GM12875 (cell line): Measurements from ENCODE around the gene ATP11A.
"Not testable (repeated sequence)": the region's sequence is repeated elsewhere in the genome, so short reads cannot be mapped to it uniquely, and the experiment has no call there.

Experiments used
- H3K4me3 ChIP-seq: one replicate; pipeline ENCODE4 v1.5.1; 2011; ENCODE audit warnings: low read depth, low read length, control low read depth
- CTCF ChIP-seq: IDR thresholded peaks from 2 replicates; pipeline ENCODE4 v1.5.1; 2011; ENCODE audit warnings: low read depth, mild to moderate bottlenecking, control low read depth, inconsistent platforms, low read length, moderate library complexity, borderline replicate concordance; ENCODE audit not compliant: insufficient read depth

Gene ATP11A

GRCh38 chr13:112708560-112709240 lies 18.9 kb downstream of the ATP11A start:
- no peak for TF ChIP-seq CTCF
- no peak overlapping the region for H3K4me3 ChIP-seq

GRCh38 chr13:112709316-112709715 lies 19.5 kb downstream of the ATP11A start:
- not testable (repeated sequence) for H3K4me3 ChIP-seq

GRCh38 chr13:112709825-112710783 lies 20.3 kb downstream of the ATP11A start:
- no peak for TF ChIP-seq CTCF
- no peak overlapping the region for H3K4me3 ChIP-seq

GRCh38 chr13:112710855-112711527 lies 21.2 kb downstream of the ATP11A start:
- H3K4me3 ChIP-seq: no peak overlapping the region
- TF ChIP-seq CTCF: no peak

- H3K4me3 ChIP-seq: no peak overlapping the region
- no peak for TF ChIP-seq CTCF
Observed at GRCh38 chr13:112711528-112712265, 21.9 kb downstream of the ATP11A start.

- no peak overlapping the region for H3K4me3 ChIP-seq
- no peak for TF ChIP-seq CTCF
Observed at GRCh38 chr13:112712451-112713207, 22.8 kb downstream of the ATP11A start.
